Adrenal gland (tissue), 5 donors: ENCODE measurements around the gene FSIP1.

Experiments used
- CTCF ChIP-seq, 6 experiments: fragments of 450-650 bp in 4 of 6; fragments of 200-600 bp in 2 of 6; sonication (generic) in 1 of 6; IDR thresholded peaks; 1 replicate in 5 of 6; 2 replicates in 1 of 6; pipeline versions ENCODE4 v1.5.1 to v1.8.0; 2016 to 2021; ENCODE audit warnings: antibody characterized with exemption in 6 of 6, mild to moderate bottlenecking in 2 of 6, moderate library complexity in 1 of 6
- POLR2A ChIP-seq, 2 donors: fragments of 450-650 bp; IDR thresholded peaks; one replicate each; pipeline ENCODE4 v1.6.1; 2017; ENCODE audit warnings: antibody characterized with exemption in 2 of 2, mild to moderate bottlenecking in 2 of 2, moderate library complexity in 1 of 2
- donor health status: DM: no; HTN: no; CAD: no.

GRCh38 chr15:39748276-39748675, 34.4 kb downstream of the FSIP1 start:
- TF ChIP-seq POLR2A (IDR thresholded peaks at IDR 0.05) (no peak), CTCF (IDR thresholded peaks at IDR 0.05) (no peak)
